GM20431 (cell line): ENCODE measurements around the gene TSPAN16.

Experiments used
- in situ Hi-C: fragments of 300-500 bp; cut with MseI, MboI; formaldehyde crosslinking; loops from one replicate; pipeline ENCODE4 v1.15.0; 2020; ENCODE audit warnings: low sequenced_read_pairs; ENCODE audit not compliant: unreplicated experiment

The TSPAN16 gene

DNA sequence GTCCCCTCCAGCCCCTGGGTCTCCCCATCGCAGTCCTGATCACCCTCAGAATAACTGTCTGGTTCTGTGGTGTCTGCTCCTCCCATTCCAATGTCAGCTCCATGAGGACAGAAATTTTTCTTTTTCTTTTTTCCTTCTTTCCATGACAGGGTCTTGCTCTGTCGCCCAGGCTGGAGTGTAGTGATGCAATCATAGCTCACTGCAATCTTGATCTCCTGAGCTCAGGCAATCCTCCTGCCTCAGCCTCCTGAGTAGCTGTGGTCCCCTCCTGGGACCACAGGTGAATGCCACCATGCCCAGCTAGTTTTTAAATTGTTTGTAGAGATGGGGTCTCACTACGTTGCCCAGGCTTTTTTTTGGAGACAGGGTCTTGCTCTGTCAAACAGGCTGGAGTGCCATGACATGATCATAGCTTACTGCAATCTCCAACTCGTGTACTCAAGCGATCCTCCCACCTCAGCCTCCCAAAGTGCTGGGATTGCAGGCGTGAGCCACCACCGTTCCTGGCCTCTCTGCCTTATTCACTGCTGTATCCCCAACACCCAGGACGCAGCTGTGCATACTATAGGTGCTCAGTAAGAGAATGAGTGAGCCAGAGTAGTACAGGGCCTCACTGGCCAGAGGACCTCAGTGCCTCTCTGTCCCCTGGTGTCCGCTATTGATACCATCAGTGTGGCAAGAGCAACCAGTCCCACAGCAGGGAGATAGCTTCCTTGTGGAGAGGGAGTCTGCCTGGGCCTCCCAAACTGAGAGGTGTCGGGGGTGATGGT, 28.5 kb upstream of the TSPAN16 start:
- in situ Hi-C loops, result no loop called here

DNA sequence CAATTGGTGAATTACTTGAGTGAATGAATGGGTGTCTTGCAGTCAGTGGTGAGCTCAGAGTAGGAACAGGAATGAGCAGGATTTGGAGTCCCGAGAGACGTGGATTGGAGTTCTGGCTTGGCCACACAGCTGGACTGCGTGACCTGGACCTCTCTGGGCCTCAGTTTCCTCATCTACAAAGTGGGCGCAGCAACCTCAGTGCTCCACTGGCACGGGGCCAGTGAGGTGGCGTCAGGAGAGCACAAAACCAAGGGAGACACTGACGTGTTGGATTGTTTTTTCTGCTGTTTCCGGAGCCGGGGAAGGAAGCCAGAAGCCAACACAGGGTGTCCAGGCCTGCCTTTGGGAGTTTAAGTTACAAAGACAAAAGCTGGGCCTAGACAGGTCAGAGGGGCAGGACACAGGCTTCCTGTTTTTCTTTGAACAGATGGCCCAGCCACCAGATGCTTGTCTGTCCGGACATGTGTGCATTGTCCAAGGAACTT, 27.1 kb upstream of the TSPAN16 start:
- in situ Hi-C loops, result no loop called here

DNA sequence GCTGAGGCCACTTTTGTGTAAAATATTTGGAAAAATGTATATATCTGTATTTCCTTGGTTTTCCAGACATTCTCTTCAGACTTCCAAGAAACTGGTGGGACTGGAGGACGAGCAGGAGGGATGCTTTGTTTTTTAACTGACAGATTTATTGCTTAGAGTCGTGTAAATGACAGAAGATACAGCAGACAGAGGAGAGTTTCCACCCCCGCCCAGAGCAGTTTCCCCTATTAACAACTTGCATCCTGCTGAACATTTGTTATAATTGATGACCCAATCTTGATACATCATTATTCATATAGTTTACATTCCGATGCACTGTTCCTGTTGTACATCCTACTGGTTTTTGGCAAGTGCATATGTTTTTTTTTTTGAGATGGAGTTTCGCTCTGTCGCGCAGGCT, 26.6 kb upstream of the TSPAN16 start:
- in situ Hi-C loops, result no loop called here

DNA sequence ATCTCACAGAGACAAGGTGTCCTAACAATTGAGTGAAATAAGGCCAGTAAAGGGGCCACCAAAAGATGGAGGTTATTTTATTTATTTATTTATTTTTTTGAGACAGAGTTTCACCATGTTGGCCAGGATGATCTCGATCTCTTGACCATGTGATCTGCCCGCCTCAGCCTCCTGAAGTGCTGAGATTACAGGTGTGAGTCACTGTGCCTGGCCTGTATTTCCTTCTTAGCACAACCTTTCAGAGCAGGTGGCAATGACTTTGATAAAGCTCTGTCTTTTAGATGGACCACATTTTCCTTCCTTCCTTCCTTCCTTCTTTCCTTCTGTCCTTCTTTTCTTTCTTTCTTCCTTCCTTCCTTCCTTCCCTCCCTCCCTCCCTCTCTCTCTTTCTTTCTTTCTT, 22.7 kb upstream of the TSPAN16 start:
- in situ Hi-C loops, result no loop called here

DNA sequence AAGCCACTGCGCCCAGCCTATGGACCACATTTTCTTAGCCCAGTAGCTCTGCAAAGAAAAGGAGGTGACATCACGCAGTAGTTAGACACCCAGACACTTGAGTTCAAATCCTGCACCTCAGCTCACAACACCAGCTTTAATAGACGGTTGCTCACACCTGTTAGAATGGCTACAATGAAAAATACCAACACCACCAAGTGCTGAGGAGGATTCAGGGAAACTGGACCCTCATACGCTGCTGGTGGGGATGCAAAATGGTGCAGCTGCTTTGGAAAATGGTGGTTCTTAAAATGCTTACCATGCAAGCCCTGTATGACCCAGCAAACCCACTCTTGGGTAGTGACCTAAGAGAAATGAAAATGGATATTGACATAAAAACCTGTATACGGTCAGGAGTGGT, 22.0 kb upstream of the TSPAN16 start:
- in situ Hi-C loops, result no loop called here

DNA sequence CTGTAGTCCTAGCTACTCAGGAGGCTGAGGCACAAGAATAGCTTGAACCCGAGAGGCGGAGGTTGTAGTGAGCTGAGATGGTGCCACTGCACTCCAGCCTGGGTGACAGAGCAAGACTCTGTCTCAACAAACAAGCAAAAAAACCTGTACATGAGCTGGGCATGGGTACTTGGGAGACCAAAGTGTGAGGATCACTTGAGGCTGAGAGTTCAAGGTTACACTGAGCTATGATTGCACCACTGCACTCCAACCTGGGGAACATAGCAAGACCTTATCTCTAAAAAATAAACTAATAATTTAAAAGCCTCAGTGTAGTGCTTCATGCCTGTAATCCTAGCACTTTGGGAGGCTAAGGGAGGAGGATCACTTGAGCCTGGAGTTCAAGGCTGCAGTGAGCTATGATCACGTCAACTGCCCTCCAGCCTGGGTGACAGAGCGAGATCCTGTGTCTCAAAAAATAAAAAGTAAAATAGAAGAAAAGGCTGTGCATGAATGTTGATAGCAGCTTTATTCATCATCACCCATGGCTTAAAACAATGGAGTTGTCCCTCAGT, 21.4 kb upstream of the TSPAN16 start:
- in situ Hi-C loops, result no loop called here

DNA sequence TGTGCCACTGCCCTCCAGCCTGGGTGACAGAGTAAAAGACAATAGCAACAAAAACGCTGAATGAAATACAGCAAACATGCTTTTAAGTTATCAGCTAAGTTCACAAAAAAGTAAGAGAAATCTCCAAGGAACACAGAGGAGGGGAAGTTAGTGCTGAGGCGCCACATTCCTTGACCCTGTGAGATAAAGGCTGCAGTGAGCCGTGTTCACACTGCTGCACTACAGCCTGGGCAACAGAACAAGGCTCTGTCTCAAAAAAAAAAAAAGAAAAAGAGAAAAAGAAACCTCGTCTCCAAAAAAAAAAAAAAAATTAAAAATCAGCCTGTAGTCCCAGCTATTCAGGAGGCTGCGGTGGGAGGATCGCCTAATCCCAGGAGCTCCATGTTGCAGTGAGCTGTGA, 17.3 kb upstream of the TSPAN16 start:
- in situ Hi-C loops, result no loop called here

DNA sequence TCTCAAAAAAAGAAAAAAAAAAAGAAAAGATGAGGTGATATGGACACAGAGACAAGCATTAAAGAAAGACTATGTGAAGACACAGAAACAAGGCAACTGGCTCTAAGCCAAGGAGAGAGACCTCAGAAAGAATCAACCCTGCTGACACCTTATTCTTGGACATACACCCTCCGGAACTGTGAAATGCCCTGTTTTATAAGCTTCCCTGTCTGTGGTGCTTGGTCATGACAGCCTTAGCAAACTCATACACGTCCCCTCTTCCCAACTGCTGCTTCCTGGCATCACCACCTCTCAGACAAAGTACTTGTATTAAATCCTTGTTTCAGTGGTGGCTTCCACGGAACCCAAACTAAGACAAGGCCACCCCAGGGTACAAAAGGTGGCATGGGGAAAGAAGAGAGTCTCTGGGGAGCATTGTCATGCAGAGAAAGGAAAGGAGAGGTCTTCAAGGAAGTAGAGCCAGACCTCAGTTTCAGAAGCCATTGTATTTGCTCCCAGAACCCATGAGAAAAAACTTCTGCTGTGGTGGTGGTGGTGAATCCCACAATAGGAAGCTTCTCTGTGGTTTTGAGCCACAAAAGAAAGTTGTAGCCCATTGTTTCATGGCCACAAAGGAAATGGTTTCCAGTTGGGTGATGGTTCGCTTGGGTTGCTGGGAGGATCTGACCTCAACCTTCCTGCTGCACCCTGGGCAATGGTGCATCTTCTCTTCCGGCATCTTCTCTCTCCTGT, 16.3 kb upstream of the TSPAN16 start:
- in situ Hi-C loops, result no loop called here

DNA sequence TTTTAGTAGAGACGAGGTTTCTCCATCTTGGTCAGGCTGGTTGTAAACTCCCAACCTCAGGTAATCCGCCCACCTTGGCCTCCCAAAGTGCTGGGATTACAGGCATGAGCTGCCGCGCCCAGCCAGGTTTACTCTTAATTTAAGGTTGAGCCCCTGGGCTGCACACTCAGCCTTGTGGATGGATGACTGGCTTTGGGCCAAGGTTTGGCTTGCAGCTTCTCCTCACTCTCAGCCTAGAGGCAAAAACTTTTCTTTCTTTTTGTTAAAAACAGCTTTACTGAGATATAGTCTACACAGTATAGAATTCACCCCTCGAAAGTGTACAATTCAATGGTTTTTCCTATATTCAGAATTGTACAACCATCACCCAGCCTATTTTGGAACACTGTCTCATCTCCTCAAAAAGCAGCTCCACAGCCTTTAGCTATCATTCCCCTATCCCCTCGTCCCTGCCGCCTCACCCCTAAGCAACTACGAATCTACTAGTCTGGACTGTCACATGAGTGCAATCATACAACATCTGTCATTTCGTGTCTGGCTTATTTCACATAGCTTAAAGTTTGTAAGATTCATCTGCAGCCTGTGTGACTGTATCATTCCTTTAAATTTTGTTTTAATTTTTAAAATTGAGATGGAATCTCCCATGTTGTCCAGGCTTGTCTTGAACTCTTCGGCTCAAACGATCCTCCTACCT, 14.5 kb upstream of the TSPAN16 start:
- in situ Hi-C loops, result no loop called here

DNA sequence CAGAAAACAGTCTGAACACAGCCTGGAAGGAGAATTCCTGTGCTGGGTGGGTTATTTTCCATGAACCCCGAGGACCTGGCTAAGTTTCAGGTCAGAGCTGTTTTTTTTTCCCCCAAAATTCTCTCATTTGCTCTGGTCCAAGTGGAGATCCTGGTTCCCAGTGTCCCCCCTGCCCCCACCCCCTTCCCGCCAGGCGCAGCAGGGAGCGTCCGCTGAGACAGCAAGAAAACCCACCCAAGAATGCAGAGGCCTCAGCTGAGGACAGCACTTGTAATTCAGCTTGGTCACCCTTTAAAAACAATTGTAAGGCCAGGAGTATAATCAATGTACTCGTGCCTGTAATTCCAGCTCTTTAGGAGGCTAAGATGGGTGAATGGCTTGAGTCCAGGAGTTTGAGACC, 11.4 kb upstream of the TSPAN16 start:
- in situ Hi-C loops, result no loop called here

DNA sequence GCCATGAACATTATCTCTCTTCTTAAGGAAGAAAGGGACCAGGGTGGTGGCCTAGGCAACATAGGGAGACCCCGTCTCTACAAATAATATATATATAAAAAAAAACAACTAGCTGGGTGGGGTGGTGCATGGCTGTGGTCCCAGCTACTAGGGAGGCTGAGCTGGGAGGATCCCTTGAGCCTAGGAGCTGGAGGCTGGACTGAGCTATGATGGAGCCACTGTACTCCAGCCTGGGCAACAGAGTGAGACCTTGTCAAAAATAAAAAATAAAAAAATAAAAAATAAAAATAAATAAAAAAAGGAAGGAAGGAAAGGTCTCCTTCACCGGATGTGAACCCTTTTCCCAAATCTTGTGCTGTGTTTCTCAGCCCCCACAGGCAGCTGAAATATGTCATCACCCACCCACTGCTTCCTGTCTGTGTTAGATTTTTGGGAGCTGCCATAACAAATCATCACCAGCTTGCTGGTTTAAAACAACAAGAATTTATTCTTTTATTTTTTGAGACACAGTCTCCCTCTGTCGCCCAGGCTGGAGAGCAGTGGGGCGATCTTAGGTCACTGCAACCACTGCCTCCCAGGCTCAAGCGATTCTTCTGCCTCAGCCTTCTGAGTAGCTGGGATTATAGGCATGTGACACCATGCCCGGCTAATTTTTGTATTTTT, 9.5 kb upstream of the TSPAN16 start:
- in situ Hi-C loops, result no loop called here

DNA sequence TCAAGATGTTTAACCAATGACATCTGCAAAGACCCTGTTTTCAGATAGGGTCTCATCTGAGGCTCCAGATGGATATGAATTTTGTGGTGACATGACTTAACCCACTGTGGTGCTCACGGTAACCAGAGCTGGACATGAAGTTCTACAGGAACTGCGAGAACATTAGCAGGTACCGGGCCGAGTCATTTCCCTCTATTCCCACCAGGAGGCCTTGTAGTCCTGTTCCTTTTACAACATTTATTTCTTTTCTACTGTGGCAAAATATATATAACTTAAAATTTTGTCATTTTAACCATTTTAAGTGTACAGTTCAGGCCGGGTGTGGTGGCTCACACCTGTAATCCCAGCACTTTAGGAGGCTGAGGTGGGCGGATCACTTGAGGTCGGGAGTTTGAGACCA, 7.6 kb upstream of the TSPAN16 start:
- in situ Hi-C loops, result no loop called here

DNA sequence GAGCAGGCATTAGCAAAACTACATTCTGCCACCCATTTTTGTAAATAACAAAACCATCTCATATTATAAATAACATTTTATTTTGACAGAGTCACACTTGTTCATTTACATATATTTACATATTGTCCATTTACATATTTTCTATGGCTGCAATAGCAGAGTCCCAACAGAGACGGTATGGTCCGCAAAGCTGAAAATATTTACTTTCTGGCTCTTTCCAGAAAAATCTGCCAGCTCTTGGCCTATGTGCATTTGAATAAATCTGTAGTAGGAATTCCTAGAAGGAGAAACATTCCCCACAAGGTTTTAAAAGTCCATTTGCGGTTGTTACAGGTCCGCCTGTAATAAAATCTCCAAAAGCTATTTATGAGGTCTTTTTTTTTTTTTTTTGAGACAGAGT, 5.7 kb upstream of the TSPAN16 start:
- in situ Hi-C loops, result no loop called here

DNA sequence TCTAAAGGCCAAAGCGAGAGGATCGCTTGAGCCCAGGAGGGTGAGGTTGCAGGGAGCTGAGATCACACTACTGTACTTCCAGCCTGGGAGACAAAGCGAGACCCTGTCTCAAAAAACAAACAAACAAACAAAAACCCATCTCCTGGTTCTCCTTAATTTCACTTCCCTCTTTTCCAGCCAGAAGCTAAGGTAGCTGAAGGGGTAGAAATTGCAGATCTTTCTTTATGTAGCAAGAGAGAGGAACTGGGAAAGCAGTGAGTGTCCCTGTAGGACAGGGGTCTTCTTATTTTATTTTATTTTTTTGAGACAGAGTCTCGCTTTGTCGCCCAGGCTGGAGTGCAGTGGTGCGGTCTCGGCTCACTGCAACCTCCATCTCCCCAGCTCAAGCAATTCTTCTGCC, 4.5 kb upstream of the TSPAN16 start:
- in situ Hi-C loops, result no loop called here

DNA sequence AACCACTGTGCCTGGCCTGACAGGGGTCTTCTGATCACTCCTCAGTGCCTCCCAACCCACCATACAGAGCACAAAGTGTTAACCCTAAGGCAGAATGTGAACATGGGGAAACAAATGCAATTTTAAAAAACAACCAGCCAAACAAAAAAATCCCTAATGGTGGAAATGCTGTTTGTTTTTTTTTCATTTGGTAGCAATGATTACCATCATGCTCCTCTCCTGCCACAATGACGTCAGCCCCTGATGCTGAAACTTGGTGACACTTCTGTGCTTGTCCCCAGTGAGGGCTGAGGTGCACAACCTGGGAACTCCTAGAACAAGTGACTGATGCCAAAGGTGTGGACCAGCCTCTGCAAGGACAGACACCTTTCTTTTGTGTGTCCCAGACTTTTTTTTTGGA, 4.0 kb upstream of the TSPAN16 start:
- in situ Hi-C loops, result no loop called here

DNA sequence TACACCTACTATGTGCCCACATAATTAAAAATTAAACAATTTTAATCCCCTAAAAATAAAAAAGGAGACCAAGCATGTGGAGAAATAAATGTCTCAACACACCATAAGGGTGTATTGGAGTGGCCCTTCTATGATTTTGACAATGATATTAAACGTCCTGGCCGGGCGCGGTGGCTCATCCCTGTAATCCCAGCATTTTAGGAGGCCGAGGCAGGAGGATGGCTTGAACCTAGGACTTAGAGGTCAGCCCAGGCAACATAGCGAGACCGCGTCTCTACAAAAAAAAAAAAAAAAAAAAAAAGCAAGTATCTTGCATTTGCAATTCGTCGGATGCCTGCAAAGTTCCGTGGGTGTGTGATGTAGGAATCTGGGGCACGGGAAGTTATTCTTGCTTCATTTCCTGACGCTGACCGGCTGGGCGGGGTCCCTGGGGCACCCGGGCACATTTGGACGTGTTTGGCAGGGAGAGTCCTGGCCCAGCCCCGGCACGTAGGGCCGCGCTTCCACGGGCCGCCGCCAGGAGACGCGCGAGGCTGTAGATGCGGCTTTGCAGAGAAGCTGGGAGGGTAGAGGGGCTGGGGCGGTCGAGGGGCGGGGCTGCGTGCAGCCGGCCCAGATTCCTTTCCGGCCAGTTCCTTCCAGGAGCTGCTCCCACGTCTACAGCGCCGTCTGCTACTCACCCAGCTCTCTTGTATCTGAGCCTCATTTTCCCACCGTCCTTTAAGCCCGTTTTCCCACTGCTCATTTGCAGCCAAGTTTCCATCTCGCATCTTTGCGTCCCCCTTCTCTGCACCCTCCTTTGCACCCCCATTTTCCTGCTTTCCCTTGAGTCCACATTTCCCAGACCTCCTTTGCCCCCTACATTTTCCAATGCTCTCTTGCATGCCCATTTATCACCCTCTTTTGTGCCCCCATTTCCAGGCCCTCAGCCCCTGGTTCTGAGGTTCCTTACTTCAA, 2.2 kb upstream of the TSPAN16 start:
- in situ Hi-C loops, result no loop called here

DNA sequence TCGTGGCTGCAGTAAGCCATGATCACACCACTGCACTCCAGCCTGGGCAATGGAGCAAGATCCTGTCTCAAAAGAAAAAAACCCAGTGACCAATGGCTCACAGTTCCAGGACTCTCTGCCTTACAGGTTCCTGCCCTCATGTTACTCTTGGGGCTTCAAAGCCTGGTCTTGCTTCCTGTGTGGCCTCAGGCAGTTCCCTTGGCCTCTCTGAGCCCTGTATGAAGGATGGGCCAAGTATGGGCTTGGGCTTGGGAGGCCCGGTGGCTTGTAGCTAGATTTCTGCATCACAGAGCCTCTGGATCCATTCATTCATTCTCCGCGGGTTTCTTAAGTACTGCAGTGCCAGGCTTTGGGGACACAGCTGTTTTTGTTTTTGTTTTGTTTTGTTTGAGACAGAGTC, 780 bp upstream of the TSPAN16 start:
- in situ Hi-C loops, result no loop called here

DNA sequence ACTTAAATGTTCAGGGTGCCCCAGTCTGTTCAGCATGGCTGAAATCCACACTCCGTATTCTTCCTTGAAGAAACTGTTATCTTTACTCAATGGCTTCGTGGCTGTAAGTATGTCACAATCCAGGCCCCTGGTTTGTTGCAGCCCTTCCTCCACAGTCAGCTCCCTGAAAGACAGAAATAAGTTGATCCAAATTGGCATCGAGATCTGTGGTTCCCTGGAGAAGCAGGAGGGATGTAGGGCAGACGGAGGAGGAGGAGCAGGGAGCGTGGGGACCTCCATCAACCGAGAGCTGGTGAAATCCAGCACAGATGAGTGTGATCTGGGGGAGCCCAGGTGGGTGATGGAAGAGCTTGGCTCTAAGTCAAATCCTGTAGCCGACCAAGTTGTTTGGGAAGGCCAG, 304 bp downstream of the TSPAN16 start:
- in situ Hi-C loops, result no loop called here
